MCF 10A (cell line): Measurements from ENCODE around the gene DHRS4L2. TPM values are rescaled to one million over a fixed set of nuclear protein-coding genes. Genes with fewer than 3 reads are reported as not detected.

ENCODE experiments used
- BruUV-seq: library from RNA; stranded (reverse); fragments of 400-500 nt; replicated peaks from 2 replicates; lab custom pipeline; 2021; lab: Mats Ljungman, UMichigan
- CTCF ChIA-PET: fragments of 300-600 bp; sonication (Branson Sonifier 250); formaldehyde crosslinking; extraction: SDS; loops from one replicate; lab custom pipeline; 2021; ENCODE audit warnings: antibody characterized with exemption, inconsistent platforms; lab: Yijun Ruan, JAX
- POLR2A ChIA-PET: fragments of 300-600, 350-650 bp; sonication (Branson Sonifier 250); formaldehyde crosslinking; extraction: SDS; loops from one replicate; lab custom pipeline; 2020; ENCODE audit warnings: antibody characterized with exemption, inconsistent platforms; lab: Yijun Ruan, JAX
- DNase-seq: peaks from one replicate; pipeline ENCODE4 v3.0.0-alpha.2; 2018; ENCODE audit not compliant: unreplicated experiment
- H3K27ac Mint-ChIP-seq: one replicate; pipeline ENCODE4 v1.8.0; 2022; ENCODE audit warnings: mild to moderate bottlenecking, low read depth, mixed read lengths; ENCODE audit not compliant: unreplicated experiment
- H3K27me3 Mint-ChIP-seq: one replicate; pipeline ENCODE4 v1.8.0; 2022; ENCODE audit warnings: mixed read lengths; ENCODE audit not compliant: insufficient read depth, unreplicated experiment
- H3K36me3 Mint-ChIP-seq: one replicate; pipeline ENCODE4 v1.8.0; 2022; ENCODE audit warnings: mild to moderate bottlenecking, moderate library complexity, mixed read lengths; ENCODE audit not compliant: insufficient read depth, unreplicated experiment
- H3K4me1 Mint-ChIP-seq: one replicate; pipeline ENCODE4 v1.8.0; 2022; ENCODE audit warnings: mixed read lengths; ENCODE audit not compliant: insufficient read depth, unreplicated experiment
- H3K4me3 Mint-ChIP-seq: one replicate; pipeline ENCODE4 v1.8.0; 2022; ENCODE audit warnings: mild to moderate bottlenecking, moderate library complexity, mixed read lengths; ENCODE audit not compliant: unreplicated experiment
- H3K9me3 Mint-ChIP-seq: one replicate; pipeline ENCODE4 v1.8.0; 2022; ENCODE audit warnings: mixed read lengths; ENCODE audit not compliant: unreplicated experiment
- intact Hi-C: fragments of 100-400 bp; cut with micrococcal nuclease; formaldehyde crosslinking; loops from 2 replicates; pipeline ENCODE4 v1.14.1; 2022
- total RNA-seq: library from RNA; stranded (reverse); gene quantifications from 2 replicates; pipeline ENCODE4 v1.2.3, GENCODE V29; 2022
- TF ChIP-seq, protein P1 (sequence below): fragments of 200-600 bp; IDR thresholded peaks from one replicate; pipeline ENCODE4 v1.8.0; 2022; ENCODE audit warnings: antibody characterized with exemption, mild to moderate bottlenecking; ENCODE audit not compliant: unreplicated experiment

DHRS4L2 gene
- total RNA-seq, 1 experiment from 2014 or later = 20.8 TPM

DNA sequence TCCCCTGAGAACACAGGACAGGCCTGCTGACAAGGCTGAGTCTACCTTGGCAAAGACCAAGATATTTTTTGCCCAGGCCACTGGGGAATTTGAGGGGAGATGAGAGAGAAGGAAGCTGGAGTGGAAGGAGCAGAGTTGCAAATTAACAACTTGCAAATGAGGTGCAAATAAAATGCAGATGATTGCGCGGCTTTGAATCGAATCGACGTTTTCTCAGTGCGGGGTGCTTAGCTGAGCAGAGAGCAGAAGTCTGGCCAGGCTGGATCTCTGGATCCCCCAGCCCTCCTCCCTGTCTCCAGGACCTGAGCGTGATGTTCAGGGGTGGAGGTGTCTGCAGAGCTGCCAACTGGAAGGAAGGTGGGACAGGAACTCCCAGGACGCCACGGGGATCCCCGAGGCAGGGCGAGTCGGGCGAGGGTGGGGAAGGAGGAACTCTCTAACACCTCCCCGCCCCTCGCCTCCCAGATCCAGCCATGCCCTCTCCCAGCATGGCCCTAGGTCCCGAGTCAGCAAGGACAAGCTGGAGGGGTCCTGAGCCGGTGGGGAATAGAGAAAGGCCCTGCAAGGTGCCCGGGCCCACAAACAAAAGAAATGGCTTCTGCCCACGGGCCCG lies 62.6 kb downstream of the DHRS4L2 start:
- TF ChIP-seq, protein P1, sequence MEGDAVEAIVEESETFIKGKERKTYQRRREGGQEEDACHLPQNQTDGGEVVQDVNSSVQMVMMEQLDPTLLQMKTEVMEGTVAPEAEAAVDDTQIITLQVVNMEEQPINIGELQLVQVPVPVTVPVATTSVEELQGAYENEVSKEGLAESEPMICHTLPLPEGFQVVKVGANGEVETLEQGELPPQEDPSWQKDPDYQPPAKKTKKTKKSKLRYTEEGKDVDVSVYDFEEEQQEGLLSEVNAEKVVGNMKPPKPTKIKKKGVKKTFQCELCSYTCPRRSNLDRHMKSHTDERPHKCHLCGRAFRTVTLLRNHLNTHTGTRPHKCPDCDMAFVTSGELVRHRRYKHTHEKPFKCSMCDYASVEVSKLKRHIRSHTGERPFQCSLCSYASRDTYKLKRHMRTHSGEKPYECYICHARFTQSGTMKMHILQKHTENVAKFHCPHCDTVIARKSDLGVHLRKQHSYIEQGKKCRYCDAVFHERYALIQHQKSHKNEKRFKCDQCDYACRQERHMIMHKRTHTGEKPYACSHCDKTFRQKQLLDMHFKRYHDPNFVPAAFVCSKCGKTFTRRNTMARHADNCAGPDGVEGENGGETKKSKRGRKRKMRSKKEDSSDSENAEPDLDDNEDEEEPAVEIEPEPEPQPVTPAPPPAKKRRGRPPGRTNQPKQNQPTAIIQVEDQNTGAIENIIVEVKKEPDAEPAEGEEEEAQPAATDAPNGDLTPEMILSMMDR = no peak
- POLR2A ChIA-PET = interaction anchor here (1.4 kb wide), 1 partner anchor 30 kb away, joined by 6 read pairs; no protein-coding TSS in a partner anchor

DNA sequence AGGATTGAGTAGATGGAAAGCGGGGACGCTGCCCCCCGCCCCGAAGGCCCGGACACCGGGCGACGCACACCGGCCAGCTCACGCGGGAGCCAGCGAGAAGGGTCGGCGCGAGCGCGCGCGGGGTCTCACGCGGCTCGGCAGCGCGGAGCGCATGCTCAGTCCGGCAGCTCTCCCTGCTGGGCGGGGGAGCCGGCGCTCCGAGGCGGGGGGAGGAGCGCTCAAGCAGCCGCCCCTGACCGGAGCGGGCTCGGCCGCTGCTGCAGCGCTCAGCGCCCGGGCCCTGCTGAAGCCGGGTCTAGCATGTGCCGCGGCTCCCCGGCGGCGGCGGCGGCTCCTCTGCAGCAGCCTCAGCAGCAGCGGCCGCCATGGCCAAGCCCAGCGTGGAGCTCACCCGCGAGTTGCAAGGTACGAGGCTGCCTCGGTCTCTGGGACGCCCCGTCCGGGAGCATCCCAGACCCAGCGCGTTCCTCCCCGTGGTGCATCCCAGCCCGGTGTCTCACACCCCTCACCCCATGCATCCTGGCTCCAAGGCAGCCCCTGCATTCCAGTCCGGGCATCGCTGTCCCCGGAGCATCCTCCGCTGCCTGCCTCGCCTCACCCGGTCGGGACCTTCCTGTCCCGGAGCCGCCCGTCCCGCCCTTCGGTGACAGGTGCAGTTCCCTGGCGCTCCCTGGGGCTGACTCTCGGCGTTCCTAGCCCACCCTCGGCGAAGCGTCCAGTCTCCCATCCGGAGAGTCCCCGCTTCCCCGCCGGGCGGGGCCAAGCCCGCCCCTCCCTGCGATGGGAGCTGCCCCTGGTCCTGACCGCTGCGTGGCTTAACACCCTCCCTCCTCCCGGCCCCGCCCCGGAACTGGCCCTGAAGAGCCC lies 63.3 kb downstream of the DHRS4L2 start, which contains the start of gene CARMIL3:
TSS of gene CARMIL3 (plus strand) at position 221 of the 867 bp plus-strand sequence. CDS start at position 366, 145 bp downstream.
- peak; percentile 27 for DNase-seq
- peak within 1 kb of the TSS; percentile 61 for H3K4me3 Mint-ChIP-seq
- TF ChIP-seq, protein P1 = no peak
- H3K4me1 Mint-ChIP-seq = peaks cover 12% of the 10 kb centered on the region
- BruUV-seq = no TSS peak
- peaks cover 82% of the 10 kb centered on the region for H3K27me3 Mint-ChIP-seq
- ChIA-PET CTCF (interaction anchor here (0.8 to 1.1 kb wide), 5 partner anchors 18 to 268 kb away, joined by 3 to 7 read pairs (median 3); partner anchors contain the start of gene IRF9), POLR2A (interaction anchor here (0.8 to 1.4 kb wide), 3 partner anchors 19 to 42 kb away, joined by 3 to 6 read pairs (median 3); partner anchors contain the start of gene PCK2)
- H3K27ac Mint-ChIP-seq = no peak within 1 kb of the TSS
- intact Hi-C loops = loop anchor here (2.0 kb wide), 1 partner anchor 29 kb away; no protein-coding TSS in a partner anchor
- H3K9me3 Mint-ChIP-seq = no peaks in the 10 kb centered on the region
- peaks cover 9% of the 10 kb centered on the region for H3K36me3 Mint-ChIP-seq

More for the DNA sequence above, 62.6 kb downstream of the DHRS4L2 start:
- H3K27me3 Mint-ChIP-seq = peaks cover 80% of the 10 kb centered on the region
- H3K36me3 Mint-ChIP-seq = peaks cover 9% of the 10 kb centered on the region
- peak overlapping the region; percentile 61 for H3K4me3 Mint-ChIP-seq
- no peaks in the 10 kb centered on the region for H3K9me3 Mint-ChIP-seq
- no peak for DNase-seq
- no TSS peak for BruUV-seq
- CTCF ChIA-PET = interaction anchor here (0.8 to 1.1 kb wide), 4 partner anchors 17 to 267 kb away, joined by 3 to 7 read pairs (median 4); partner anchors contain the start of gene IRF9
- no peak overlapping the region for H3K27ac Mint-ChIP-seq
- intact Hi-C loops = no loop called here
- peaks cover 12% of the 10 kb centered on the region for H3K4me1 Mint-ChIP-seq

GRCh38 chr14:24052656-24053547 lies 64.2 kb downstream of the DHRS4L2 start:
- intact Hi-C loops = loop anchor here (2.0 kb wide), 1 partner anchor 28 kb away; no protein-coding TSS in a partner anchor
- Mint-ChIP-seq H3K27me3 (peaks cover 91% of the 10 kb centered on the region), H3K4me3 (peak overlapping the region; percentile 61), H3K27ac (no peak overlapping the region), H3K4me1 (peaks cover 12% of the 10 kb centered on the region), H3K36me3 (peaks cover 9% of the 10 kb centered on the region), H3K9me3 (no peaks in the 10 kb centered on the region)
- CTCF ChIA-PET = interaction anchor here (0.8 to 6.5 kb wide), 3 partner anchors 38 to 92 kb away, joined by 3 to 79 read pairs (median 4); no protein-coding TSS in a partner anchor
- no TSS peak for BruUV-seq
- POLR2A ChIA-PET = interaction anchor here (0.8 to 1.4 kb wide), 3 partner anchors 20 to 41 kb away, joined by 3 to 6 read pairs (median 3); partner anchors contain the start of gene PCK2
- TF ChIP-seq, protein P1 = no peak
- DNase-seq = peak; percentile 27
